OCI-LY3 (cell line): ENCODE results near the gene MNAT1.

Source experiments
- CTCF ChIP-seq: fragments of 200-600, 300-600 bp; sonication (generic); IDR thresholded peaks from 2 replicates; pipeline ENCODE4 v1.5.1; 2014; ENCODE audit warnings: antibody characterized with exemption, low read length, low read depth
- EZH2phosphoT487 ChIP-seq: fragments of 200-600 bp; shearing (Covaris generic); IDR thresholded peaks from 2 replicates; pipeline ENCODE4 v1.6.1; 2018; ENCODE audit warnings: antibody characterized with exemption, mixed run types, low read depth

- TF ChIP-seq CTCF, result no peak
- TF ChIP-seq EZH2phosphoT487, result no peak
Observed at GRCh38 chr14:61003571-61003970, 269.0 kb downstream of the MNAT1 start.
